ENCODE data around the gene KCNQ1. TPM values are rescaled to one million over a fixed set of nuclear protein-coding genes. Genes with fewer than 3 reads are reported as not detected.

Gene KCNQ1
- total and polyA plus RNA-seq, 9 of the 15 experiments (the other 6 are each of a cell fraction or from before 2014, with no cell fraction given) = 0.44 TPM; not detected in 8

DNA sequence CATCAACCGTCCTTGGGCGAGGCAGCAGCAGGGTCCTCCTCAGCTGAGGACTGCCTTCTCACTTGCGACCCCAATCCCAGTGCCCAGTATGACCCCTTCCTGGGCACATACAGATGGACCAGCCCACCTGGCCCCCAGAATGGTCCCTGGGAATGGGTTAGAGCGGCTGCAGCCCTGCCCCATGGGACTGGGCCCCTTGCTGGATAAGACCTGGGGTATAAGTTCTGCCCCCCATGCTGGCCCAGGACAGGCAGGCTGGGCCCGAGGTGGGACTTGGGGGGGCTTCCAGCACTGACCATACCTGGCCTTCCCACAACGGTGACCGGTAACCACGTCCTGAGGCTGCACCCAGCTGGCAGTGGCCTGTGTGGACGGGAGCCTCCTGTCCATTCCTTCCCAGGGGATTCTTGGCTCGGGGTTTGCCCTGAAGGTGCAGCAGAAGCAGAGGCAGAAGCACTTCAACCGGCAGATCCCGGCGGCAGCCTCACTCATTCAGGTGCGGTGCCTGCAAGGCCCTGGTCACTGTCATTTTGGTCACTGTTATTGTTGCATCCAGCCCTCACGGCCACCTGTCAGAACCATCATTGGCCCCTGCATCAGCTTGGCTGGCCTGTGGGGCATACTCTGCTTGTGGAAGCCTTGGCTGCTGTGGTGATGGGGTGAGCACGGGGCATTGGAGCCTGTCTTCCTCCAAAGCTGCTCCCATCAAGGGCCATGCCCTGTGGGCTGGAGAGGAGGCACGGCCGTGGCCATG, 140.2 kb downstream of the KCNQ1 start (continued):
- TF ChIP-seq, protein P1, sequence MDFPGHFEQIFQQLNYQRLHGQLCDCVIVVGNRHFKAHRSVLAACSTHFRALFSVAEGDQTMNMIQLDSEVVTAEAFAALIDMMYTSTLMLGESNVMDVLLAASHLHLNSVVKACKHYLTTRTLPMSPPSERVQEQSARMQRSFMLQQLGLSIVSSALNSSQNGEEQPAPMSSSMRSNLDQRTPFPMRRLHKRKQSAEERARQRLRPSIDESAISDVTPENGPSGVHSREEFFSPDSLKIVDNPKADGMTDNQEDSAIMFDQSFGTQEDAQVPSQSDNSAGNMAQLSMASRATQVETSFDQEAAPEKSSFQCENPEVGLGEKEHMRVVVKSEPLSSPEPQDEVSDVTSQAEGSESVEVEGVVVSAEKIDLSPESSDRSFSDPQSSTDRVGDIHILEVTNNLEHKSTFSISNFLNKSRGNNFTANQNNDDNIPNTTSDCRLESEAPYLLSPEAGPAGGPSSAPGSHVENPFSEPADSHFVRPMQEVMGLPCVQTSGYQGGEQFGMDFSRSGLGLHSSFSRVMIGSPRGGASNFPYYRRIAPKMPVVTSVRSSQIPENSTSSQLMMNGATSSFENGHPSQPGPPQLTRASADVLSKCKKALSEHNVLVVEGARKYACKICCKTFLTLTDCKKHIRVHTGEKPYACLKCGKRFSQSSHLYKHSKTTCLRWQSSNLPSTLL (IDR thresholded peaks at IDR 0.05) = no peak

DNA sequence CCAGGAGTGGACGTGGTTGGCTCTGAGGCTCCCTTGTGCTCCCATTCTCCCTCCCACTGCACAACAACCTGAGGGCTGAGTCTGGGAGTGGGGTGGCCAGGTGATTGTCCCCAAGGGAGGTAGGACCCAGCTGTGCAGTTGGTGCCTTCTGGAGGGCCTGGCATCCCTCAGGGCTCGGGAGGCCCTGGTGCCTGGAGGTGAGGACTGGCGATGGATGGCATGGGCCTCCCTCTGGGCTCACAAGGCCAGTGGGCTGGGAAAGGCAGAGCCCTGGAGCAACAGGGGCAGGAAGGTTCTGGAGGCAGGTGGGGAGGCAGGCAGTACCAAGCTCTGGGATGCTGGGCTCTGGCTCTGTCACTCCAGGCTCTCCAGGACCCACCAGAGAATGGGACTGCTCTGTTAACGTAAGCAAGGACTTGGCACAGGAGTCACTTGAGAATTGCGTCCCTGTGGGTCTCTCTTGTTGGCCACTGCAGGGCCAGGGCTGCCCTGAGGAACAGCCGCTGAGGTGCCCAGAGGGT, 140.8 kb downstream of the KCNQ1 start:
- no peak for FAIRE-seq
- DNase-seq (ENCODE audit: extremely low read depth in 1 of 4, low spot score in 3 of 4) = no peak
- peaks cover 8 to 79% of the 10 kb centered on the region in 2 experiments for H3K27me3 ChIP-seq (ENCODE audit: control insufficient read depth in 2 of 2, insufficient read depth in 2 of 2, low read length in 2 of 2)

More for the DNA sequence above, 140.8 kb downstream of the KCNQ1 start:
- peaks cover 19% of the 10 kb centered on the region; the same call in 1 of the 2 replicates for H4K20me1 ChIP-seq (replicated peaks; ENCODE audit: control insufficient read depth, insufficient read depth, low read length)
- no TSS peak for BruUV-seq (replicated peaks)
- peaks cover 0 to 37% of the 10 kb centered on the region in 2 experiments; a peak in 1 of 5 replicates for H3K4me1 ChIP-seq (replicated peaks in 1 of 2; ENCODE audit: control insufficient read depth in 2 of 2, insufficient read depth in 2 of 2, low read length in 2 of 2)
- ATAC-seq = no peak
- no peaks in the 10 kb centered on the region for H3K79me2 ChIP-seq (ENCODE audit: control insufficient read depth, insufficient read depth, low read length)
- no peaks in the 10 kb centered on the region for H3K9me3 ChIP-seq (replicated peaks; ENCODE audit: control insufficient read depth, insufficient read depth, low read depth, low read length)
- TF ChIP-seq ZNF140 (CRISPR knock-in tag; IDR thresholded peaks at IDR 0.05) (no peak), ZNF584 (CRISPR knock-in tag; IDR thresholded peaks at IDR 0.05; ENCODE audit: low read depth) (no peak), CCAR2 (IDR thresholded peaks at IDR 0.05; ENCODE audit: low read depth, low read length) (no peak), BCOR (IDR thresholded peaks at IDR 0.05) (no peak)
- TF ChIP-seq, protein P2, sequence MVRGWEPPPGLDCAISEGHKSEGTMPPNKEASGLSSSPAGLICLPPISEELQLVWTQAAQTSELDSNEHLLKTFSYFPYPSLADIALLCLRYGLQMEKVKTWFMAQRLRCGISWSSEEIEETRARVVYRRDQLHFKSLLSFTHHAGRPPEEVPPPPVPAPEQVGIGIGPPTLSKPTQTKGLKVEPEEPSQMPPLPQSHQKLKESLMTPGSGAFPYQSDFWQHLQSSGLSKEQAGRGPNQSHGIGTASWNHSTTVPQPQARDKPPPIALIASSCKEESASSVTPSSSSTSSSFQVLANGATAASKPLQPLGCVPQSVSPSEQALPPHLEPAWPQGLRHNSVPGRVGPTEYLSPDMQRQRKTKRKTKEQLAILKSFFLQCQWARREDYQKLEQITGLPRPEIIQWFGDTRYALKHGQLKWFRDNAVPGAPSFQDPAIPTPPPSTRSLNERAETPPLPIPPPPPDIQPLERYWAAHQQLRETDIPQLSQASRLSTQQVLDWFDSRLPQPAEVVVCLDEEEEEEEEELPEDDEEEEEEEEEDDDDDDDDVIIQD (CRISPR knock-in tag; IDR thresholded peaks at IDR 0.05) = no peak
- TF ChIP-seq, protein P3, sequence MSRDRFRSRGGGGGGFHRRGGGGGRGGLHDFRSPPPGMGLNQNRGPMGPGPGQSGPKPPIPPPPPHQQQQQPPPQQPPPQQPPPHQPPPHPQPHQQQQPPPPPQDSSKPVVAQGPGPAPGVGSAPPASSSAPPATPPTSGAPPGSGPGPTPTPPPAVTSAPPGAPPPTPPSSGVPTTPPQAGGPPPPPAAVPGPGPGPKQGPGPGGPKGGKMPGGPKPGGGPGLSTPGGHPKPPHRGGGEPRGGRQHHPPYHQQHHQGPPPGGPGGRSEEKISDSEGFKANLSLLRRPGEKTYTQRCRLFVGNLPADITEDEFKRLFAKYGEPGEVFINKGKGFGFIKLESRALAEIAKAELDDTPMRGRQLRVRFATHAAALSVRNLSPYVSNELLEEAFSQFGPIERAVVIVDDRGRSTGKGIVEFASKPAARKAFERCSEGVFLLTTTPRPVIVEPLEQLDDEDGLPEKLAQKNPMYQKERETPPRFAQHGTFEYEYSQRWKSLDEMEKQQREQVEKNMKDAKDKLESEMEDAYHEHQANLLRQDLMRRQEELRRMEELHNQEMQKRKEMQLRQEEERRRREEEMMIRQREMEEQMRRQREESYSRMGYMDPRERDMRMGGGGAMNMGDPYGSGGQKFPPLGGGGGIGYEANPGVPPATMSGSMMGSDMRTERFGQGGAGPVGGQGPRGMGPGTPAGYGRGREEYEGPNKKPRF (IDR thresholded peaks at IDR 0.05; ENCODE audit: low read depth, low read length) = no peak
- H3K9me1 ChIP-seq (ENCODE audit: control insufficient read depth, insufficient read depth, low read length) = no peaks in the 10 kb centered on the region
- 1% methylated on average over 6 of the region's 6 CpGs for WGBS (ENCODE audit: insufficient coverage, low coverage, missing lambda C conversion rate)
- CTCF ChIA-PET (ENCODE audit: low intra/inter-chr PET ratio) = interaction anchor here (0.6 kb wide), 1 partner anchor 26 kb away, joined by 4 read pairs; no protein-coding TSS in a partner anchor
- no peak overlapping the region for H3K27ac ChIP-seq (ENCODE audit: extremely low read depth, low read depth, low read length)
- H3K4me2 ChIP-seq (ENCODE audit: insufficient read depth, low read length) = no peak overlapping the region
- no peaks in the 10 kb centered on the region for H3K36me3 ChIP-seq (ENCODE audit: control insufficient read depth, insufficient read depth, low read length)
- H2AFZ ChIP-seq (ENCODE audit: low read depth, low read length) = no peak overlapping the region
- in situ Hi-C loops (cut with MboI) = no loop called here
- no peak overlapping the region for H3K9ac ChIP-seq (ENCODE audit: insufficient read depth in 1 of 2, low read depth in 2 of 2, low read length in 2 of 2)
- intact Hi-C loops (cut with micrococcal nuclease) = no loop called here
- POLR2A ChIA-PET = no interaction called here
- H3K4me3 ChIP-seq = no peak overlapping the region
